NCI-H2107 treated with DMSO at 0.1 percent for 48 hours (cell line): Measurements from ENCODE around the gene GABBR2.

Experiments used
- DNase-seq: peaks from one replicate; lab custom pipeline; 2025; ENCODE audit not compliant: unreplicated experiment; lab: John Stamatoyannopoulos, UW

Gene GABBR2

DNA sequence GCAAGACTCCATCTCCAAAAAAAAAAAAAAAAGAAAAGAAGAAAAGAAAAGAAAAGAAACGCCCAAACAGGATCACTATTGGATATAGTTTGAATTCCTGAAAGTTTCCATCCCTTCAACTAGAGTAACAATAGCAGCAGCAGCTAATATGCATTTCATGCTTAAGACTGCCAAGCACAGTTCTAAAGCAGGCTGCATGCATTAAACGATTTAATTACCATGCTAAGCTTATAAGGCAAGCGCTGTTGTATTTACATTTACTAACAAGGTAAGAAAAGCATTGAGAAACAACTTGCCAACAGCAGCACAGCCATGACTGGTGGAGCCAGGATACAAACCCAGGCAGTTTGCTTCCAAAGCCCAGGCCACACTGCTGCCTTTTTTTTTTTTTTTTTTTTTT, 466.3 kb downstream of the GABBR2 start:
- no peak for DNase-seq

DNA sequence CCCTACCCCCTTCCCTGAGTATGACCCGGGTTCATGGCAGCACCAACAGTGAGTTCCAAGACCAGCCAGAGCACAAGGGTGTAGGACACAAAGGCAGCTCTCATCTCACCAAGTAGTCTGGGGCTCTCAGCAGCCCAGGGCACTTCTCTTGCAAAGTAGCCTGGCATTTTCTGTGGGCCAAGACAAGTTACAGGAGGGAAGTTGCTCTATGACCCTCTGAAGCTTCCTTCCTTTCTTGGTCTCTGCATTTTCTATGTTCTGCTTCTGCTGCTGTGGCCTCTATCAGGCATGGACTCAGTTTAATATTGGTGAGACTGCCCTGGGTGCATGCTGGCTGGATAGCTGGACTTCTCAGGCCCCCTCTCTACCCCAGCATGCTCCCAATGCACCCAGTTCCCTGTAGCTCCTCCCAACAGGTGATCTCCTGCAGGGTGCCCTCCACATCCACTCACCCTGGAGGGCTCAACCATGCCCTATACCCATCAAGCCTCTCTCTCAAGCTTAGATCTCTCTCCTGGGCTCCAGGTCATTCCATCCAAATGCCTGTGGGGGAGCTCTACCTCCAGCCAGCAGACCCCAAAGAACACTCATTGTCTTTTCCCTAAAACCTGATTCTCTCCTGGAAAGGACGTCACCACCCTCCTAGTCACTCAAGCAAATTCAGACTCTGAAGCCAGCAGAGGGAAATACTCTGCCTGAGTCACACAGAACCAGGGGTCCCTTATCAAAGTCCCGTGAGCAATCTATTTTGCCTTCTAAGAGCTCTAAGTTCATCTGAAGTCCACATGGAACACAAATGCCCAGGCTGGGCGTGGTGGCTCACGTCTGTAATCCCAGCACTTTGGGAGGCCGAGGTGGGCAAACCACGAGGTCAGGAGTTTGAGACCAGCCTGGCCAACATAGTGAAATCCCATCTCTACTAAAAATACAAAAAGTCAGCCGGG, 467.1 kb downstream of the GABBR2 start:
- DNase-seq, result no peak

DNA sequence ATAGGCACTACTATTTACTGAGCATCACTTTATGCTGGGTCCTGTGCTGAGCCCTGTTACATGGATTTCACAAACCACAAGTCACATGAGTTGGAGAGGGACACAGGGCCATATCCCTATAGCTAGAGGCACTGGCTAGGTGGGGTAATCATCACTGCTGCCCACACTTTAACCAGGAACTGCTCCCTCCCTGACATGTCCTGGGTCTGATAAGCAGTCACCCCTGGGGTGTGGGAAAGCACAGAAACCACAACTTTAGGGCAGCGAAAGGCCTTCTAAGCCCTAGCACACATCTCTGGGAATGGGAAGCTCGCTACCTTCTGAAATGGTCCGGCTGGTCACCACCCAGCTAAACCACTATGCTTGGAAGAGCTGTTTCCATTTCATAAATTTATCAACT, 468.3 kb downstream of the GABBR2 start:
- no peak for DNase-seq
